Sigmoid colon (tissue), 7 donors: Measurements from ENCODE around the gene KRTAP12-2. TPM values are rescaled to one million over a fixed set of nuclear protein-coding genes. Genes with fewer than 3 reads are reported as not detected.

Experiments used
- DNase-seq: peaks from one replicate; pipeline ENCODE4 v3.0.0-alpha.2; 2019
- H3K27ac ChIP-seq, 4 donors: fragments of 200-600 bp; sonication (generic); one replicate each; pipeline ENCODE4 v1.5.1; 2016 to 2019; ENCODE audit warnings: mild to moderate bottlenecking in 1 of 4
- H3K27me3 ChIP-seq, 3 donors: fragments of 200-600 bp; sonication (generic); one replicate each; pipeline ENCODE4 v1.5.1; 2019; ENCODE audit warnings: mild to moderate bottlenecking in 1 of 3
- H3K36me3 ChIP-seq, 4 donors: fragments of 200-600 bp; sonication (generic); one replicate each; pipeline ENCODE4 v1.5.1; 2016 to 2019
- H3K4me1 ChIP-seq, 4 donors: fragments of 200-600 bp; sonication (generic); one replicate each; pipeline ENCODE4 v1.5.1; 2017 to 2019
- H3K4me3 ChIP-seq, 4 donors: fragments of 200-600 bp; sonication (generic); one replicate each; pipeline ENCODE4 v1.5.1; 2017 to 2019; ENCODE audit warnings: mild to moderate bottlenecking in 2 of 4, moderate library complexity in 1 of 4
- H3K9me3 ChIP-seq, 4 donors: fragments of 200-600 bp in 3 of 4; sonication (generic) in 3 of 4; one replicate each; pipeline versions ENCODE4 v1.5.1 to v1.6.1; 2013 to 2019
- CTCF ChIP-seq, 4 experiments: fragments of 450-650 bp in 3 of 4; fragments of 200-600 bp in 1 of 4; IDR thresholded peaks; one replicate each; pipeline ENCODE4 v1.5.1; 2016 to 2019; ENCODE audit warnings: antibody characterized with exemption in 4 of 4, mild to moderate bottlenecking in 3 of 4, moderate library complexity in 2 of 4
- EP300 ChIP-seq, 4 donors: sonication (generic); formaldehyde crosslinking; IDR thresholded peaks; one replicate each; pipeline ENCODE4 v1.6.1; 2017; ENCODE audit warnings: antibody characterized with exemption in 4 of 4
- POLR2A ChIP-seq, 2 donors: fragments of 450-650 bp; IDR thresholded peaks; one replicate each; pipeline ENCODE4 v1.6.1; 2016; ENCODE audit warnings: antibody characterized with exemption in 2 of 2, mild to moderate bottlenecking in 2 of 2, moderate library complexity in 2 of 2
- POLR2AphosphoS5 ChIP-seq, 4 donors: sonication (generic); formaldehyde crosslinking; IDR thresholded peaks; one replicate each; pipeline ENCODE4 v1.6.1; 2017; ENCODE audit warnings: antibody characterized with exemption in 4 of 4
- WGBS, 2 donors: extraction: QIAGEN DNeasy Blood & Tissue Kit; methylation state at CpG; one replicate each; pipeline ENCODE4 v1.1.7; 2013; 5-methylcytosine and 5-hydroxymethylcytosine counted together
- intact Hi-C: fragments of 100-400 bp; cut with DNase I; formaldehyde crosslinking; loops from one replicate; pipeline ENCODE4 v1.15.1; 2023
- polyA plus RNA-seq, 3 donors: library from polyadenylated mRNA; stranded (reverse); fragments of 200-250 nt; gene quantifications; one replicate each; pipeline ENCODE4 v1.2.3, GENCODE V29; 2013
- total RNA-seq, 4 donors: library from RNA; depleted of rRNA; stranded (reverse); fragments of >200 nt; gene quantifications; one replicate each; pipeline ENCODE4 v1.1.0, GENCODE V29; 2016
- donor health status: healthy with polysubstance abuse.
- donor health status: Bipolar disorder and iron deficiency.
- donor health status: healthy.

Gene KRTAP12-2
- total and polyA plus RNA-seq, 7 donors = not detected

DNA sequence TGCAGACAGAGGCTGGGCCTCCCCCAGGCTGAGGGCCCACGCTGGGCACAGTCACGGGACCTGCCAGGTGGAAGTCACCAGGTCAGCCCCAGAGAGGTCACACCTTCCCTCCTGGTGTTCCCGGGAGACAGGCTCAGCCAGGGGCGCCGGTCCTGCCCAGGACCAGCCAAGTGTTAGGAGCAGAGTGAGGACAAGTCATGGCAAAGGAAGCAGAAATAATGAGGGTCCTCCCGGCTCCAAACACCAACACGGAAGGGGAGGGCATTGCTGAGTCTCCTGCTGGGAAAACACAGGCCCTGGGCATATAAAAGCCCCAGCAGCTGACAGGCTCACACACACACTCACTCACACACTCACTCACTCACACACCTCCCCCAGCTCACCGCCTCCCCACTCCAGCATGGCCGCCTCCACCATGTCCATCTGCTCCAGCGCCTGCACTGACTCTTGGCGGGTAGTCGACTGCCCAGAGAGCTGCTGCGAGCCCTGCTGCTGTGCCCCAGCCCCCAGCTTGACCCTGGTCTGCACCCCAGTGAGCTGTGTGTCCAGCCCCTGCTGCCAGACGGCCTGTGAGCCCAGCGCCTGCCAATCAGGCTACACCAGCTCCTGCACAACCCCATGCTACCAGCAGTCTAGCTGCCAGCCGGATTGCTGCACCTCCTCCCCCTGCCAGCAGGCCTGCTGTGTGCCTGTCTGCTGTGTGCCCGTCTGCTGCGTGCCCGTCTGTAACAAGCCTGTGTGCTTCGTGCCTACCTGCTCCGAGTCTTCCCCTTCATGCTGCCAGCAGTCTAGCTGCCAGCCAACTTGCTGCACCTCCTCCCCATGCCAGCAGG lies 29.5 kb downstream of the KRTAP12-2 start, which contains the start of gene KRTAP10-10:
Gene KRTAP10-10 (plus strand): TSS at position 339 of the 833 bp plus-strand sequence. CDS start 62 bp downstream, at position 401.
- H3K27ac ChIP-seq = no peak within 1 kb of the TSS
- H3K4me1 ChIP-seq = no peaks in the 10 kb centered on the region
- 50 to 68% methylated on average over 21 of the region's 21 CpGs for WGBS, 2 donors
- H3K27me3 ChIP-seq = peaks cover 0 to 32% (median 0%) of the 10 kb centered on the region in 3 donors
- TF ChIP-seq POLR2AphosphoS5 (IDR thresholded peaks at IDR 0.05) = no peak
- TF ChIP-seq CTCF (IDR thresholded peaks at IDR 0.05) = no peak
- TF ChIP-seq EP300 (IDR thresholded peaks at IDR 0.05) = no peak
- no peak for TF ChIP-seq POLR2A (IDR thresholded peaks at IDR 0.05)
- H3K36me3 ChIP-seq = no peaks in the 10 kb centered on the region
- intact Hi-C loops = no loop called here
- DNase-seq = no peak
- peaks cover 0 to 5% (median 0%) of the 10 kb centered on the region in 4 donors for H3K9me3 ChIP-seq
- H3K4me3 ChIP-seq = no peak within 1 kb of the TSS

DNA sequence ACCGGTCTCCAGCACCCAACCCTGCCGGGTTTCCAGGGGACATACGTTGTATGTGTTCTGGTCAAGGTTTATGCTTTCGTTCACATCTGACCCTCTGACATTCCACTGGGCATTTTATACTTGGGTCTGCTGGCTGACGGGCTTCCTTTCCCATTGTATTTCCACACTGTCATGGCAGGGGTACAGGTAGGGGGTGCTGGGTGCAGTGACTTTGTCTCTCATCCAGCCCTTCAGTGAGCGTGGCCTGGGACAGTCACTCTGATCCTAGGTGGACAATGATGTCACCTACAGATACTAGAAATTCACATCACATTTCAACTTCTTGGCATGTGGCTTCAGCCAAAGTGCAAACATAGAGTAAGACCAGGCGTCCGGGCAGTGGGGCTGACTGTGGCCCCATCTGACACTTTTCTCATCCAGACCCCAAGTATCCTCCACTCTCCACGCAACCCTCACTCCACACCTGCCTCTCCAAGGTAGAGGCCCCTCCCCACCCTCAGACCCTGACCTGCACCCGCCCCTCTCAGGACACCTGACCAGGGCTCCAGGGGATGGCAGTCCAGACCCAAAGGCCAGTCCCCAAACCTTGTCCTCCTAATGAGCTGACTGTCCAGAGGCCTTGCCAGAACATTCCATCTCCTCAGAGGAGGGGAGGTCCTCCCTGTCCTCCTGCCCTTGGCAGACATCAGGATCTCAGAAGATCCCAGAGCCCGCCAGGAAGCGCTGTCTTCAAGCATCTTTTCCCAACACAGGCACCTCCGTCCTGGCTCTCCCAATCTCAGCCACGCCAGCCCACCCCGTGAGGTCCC lies 30.3 kb downstream of the KRTAP12-2 start:
- Histone ChIP-seq H3K9me3 (peaks cover 0 to 10% (median 0%) of the 10 kb centered on the region in 4 donors), H3K36me3 (no peaks in the 10 kb centered on the region), H3K27me3 (peaks cover 0 to 32% (median 0%) of the 10 kb centered on the region in 3 donors), H3K27ac (no peak overlapping the region), H3K4me1 (no peaks in the 10 kb centered on the region), H3K4me3 (no peak overlapping the region)
- no peak for TF ChIP-seq CTCF (IDR thresholded peaks at IDR 0.05)
- TF ChIP-seq EP300 (IDR thresholded peaks at IDR 0.05) = no peak
- TF ChIP-seq POLR2A (IDR thresholded peaks at IDR 0.05) = no peak
- no peak for TF ChIP-seq POLR2AphosphoS5 (IDR thresholded peaks at IDR 0.05)
- 81 to 85% methylated on average over 15 of the region's 15 CpGs for WGBS, 2 donors
- no peak for DNase-seq
- intact Hi-C loops = no loop called here

GRCh38 chr21:44632067-44632466 lies 34.7 kb downstream of the KRTAP12-2 start:
- no peak for DNase-seq
- no peaks in the 10 kb centered on the region for H3K36me3 ChIP-seq

GRCh38 chr21:44630440-44630839 lies 36.3 kb downstream of the KRTAP12-2 start:
- Histone ChIP-seq H3K4me3 (no peak overlapping the region), H3K9me3 (peaks cover 0 to 8% (median 3%) of the 10 kb centered on the region in 4 donors), H3K36me3 (no peaks in the 10 kb centered on the region), H3K4me1 (no peaks in the 10 kb centered on the region), H3K27ac (no peak overlapping the region), H3K27me3 (peaks cover 0 to 26% (median 13%) of the 10 kb centered on the region in 3 donors)
- WGBS, 2 donors = 61 to 85% methylated on average over 2 of the region's 2 CpGs
- TF ChIP-seq POLR2AphosphoS5 (IDR thresholded peaks at IDR 0.05) (no peak), POLR2A (IDR thresholded peaks at IDR 0.05) (no peak), CTCF (IDR thresholded peaks at IDR 0.05) (no peak), EP300 (IDR thresholded peaks at IDR 0.05) (no peak)
- intact Hi-C loops = no loop called here
- DNase-seq = no peak

More at GRCh38 chr21:44632067-44632466, 34.7 kb downstream of the KRTAP12-2 start:
- intact Hi-C loops = no loop called here
- Histone ChIP-seq H3K4me1 (no peaks in the 10 kb centered on the region), H3K9me3 (peaks cover 0 to 8% (median 3%) of the 10 kb centered on the region in 4 donors), H3K27ac (no peak overlapping the region), H3K27me3 (peaks cover 0 to 23% (median 13%) of the 10 kb centered on the region in 3 donors), H3K4me3 (no peak overlapping the region)
- 81 to 87% methylated on average over 1 of the region's 1 CpG for WGBS, 2 donors
- TF ChIP-seq EP300 (IDR thresholded peaks at IDR 0.05) = no peak
- TF ChIP-seq POLR2A (IDR thresholded peaks at IDR 0.05) = no peak
- TF ChIP-seq POLR2AphosphoS5 (IDR thresholded peaks at IDR 0.05) = no peak
- TF ChIP-seq CTCF (IDR thresholded peaks at IDR 0.05) = no peak
